Breast epithelium (tissue), 3 donors: Measurements from ENCODE around the gene GLUD1.
"Not testable (repeated sequence)": the region's sequence is repeated elsewhere in the genome, so short reads cannot be mapped to it uniquely, and the experiment has no call there.

ENCODE experiments used
- CTCF ChIP-seq, 3 donors: fragments of 450-650 bp; IDR thresholded peaks; one replicate each; pipeline ENCODE4 v1.5.1; 2016 to 2017; ENCODE audit warnings: antibody characterized with exemption in 3 of 3, mild to moderate bottlenecking in 3 of 3, moderate library complexity in 3 of 3
- POLR2AphosphoS5 ChIP-seq, 3 donors: sonication (generic); formaldehyde crosslinking; IDR thresholded peaks; one replicate each; pipeline ENCODE4 v1.6.1; 2017; ENCODE audit warnings: antibody characterized with exemption in 3 of 3

- not testable (repeated sequence) for TF ChIP-seq POLR2AphosphoS5, CTCF (IDR thresholded peaks at IDR 0.05)
Observed at GRCh38 chr10:87018127-87018526, 76.5 kb downstream of the GLUD1 start.
